ENCODE measurements around the gene SIT1.

DNA sequence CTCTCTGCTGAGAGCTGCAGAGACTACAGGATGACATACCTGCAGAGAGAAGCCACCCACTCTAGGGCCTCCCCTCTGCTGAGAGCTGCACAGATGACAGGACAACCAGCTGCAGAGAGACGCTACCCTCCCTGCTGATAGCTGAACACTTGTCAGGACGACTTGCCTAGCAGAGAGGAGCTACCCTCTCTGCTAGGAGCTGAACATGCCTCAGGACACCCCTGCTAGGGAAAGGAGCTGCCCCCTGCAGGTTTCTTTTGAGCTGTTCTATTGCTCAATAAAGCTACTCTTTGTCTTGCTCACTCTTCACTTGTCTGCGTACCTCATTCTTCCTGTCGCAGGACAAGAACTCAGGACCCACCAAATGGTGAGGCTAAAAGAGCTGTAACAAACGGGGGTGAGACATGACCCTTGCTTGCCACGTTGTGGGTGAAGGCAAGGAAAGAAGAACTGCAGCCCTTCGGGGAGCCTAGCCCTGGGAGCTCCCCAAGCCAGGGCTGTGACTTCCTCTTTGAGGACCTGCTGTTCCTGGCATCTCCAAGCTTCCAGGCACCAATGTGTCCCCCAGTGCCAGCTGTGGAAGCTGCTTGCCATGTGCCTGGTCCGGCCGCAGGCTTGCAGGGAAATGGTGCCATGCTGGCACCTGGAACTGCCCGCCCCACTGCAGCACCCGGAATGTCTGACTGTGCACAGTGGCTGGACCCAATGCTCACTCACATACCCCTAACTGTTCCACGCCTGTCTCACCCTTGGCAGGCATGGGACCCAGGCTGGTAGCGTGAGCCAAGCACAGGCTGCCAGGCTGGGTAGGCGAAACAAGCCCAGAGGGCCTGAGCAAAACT is 50.7 kb downstream of the SIT1 start:
- TF ChIP-seq, protein P1, sequence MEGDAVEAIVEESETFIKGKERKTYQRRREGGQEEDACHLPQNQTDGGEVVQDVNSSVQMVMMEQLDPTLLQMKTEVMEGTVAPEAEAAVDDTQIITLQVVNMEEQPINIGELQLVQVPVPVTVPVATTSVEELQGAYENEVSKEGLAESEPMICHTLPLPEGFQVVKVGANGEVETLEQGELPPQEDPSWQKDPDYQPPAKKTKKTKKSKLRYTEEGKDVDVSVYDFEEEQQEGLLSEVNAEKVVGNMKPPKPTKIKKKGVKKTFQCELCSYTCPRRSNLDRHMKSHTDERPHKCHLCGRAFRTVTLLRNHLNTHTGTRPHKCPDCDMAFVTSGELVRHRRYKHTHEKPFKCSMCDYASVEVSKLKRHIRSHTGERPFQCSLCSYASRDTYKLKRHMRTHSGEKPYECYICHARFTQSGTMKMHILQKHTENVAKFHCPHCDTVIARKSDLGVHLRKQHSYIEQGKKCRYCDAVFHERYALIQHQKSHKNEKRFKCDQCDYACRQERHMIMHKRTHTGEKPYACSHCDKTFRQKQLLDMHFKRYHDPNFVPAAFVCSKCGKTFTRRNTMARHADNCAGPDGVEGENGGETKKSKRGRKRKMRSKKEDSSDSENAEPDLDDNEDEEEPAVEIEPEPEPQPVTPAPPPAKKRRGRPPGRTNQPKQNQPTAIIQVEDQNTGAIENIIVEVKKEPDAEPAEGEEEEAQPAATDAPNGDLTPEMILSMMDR (IDR thresholded peaks at IDR 0.05), result no peak
- TF ChIP-seq POLR2A (IDR thresholded peaks at IDR 0.05) (no peak), EP300 (IDR thresholded peaks at IDR 0.05) (no peak), POLR2AphosphoS5 (IDR thresholded peaks at IDR 0.05) (no peak)

Measured in sigmoid colon (tissue), 4 donors.